ACC112 (cell line): ENCODE measurements around the gene OR2H2.

ENCODE experiments used
- H2AFZ ChIP-seq: fragments of 200-600 bp; sonication (generic); one replicate; pipeline ENCODE4 v1.6.0; 2017; ENCODE audit warnings: antibody characterized with exemption, low read length; ENCODE audit not compliant: unreplicated experiment
- H3K27ac ChIP-seq: fragments of 200-600 bp; sonication (generic); 2 replicates; pipeline ENCODE4 v1.5.1; 2014; ENCODE audit warnings: low read depth, mild to moderate bottlenecking, antibody characterized with exemption, low read length, moderate library complexity
- H3K27me3 ChIP-seq: fragments of 200-600 bp; sonication (generic); 2 replicates; pipeline ENCODE4 v1.6.1; 2014; ENCODE audit warnings: mild to moderate bottlenecking, antibody characterized with exemption, low read length, moderate library complexity, mixed read lengths; ENCODE audit not compliant: insufficient read depth
- H3K36me3 ChIP-seq: fragments of 200-600 bp; sonication (generic); 2 replicates; pipeline ENCODE4 v1.6.1; 2016; ENCODE audit warnings: mild to moderate bottlenecking, antibody characterized with exemption, low read length, moderate library complexity, mixed read lengths; ENCODE audit not compliant: insufficient read depth
- H3K4me1 ChIP-seq: fragments of 200-600 bp; sonication (generic); one replicate; pipeline ENCODE4 v1.6.1; 2016; ENCODE audit warnings: low read length, mixed read lengths; ENCODE audit not compliant: insufficient read depth, unreplicated experiment, control insufficient read depth
- H3K4me3 ChIP-seq: fragments of 200-600 bp; sonication (generic); 2 replicates; pipeline ENCODE4 v1.5.1; 2014; ENCODE audit warnings: mild to moderate bottlenecking, low read depth, low read length
- H3K79me2 ChIP-seq: fragments of 200-600 bp; sonication (generic); one replicate; pipeline ENCODE4 v1.6.0; 2016; ENCODE audit warnings: low read length; ENCODE audit not compliant: control insufficient read depth, unreplicated experiment, insufficient read depth

Gene OR2H2

GRCh38 chr6:29630315-29630714 lies 45.4 kb downstream of the OR2H2 start:
- Histone ChIP-seq H3K4me3 (0 out of 2 replicates have a peak overlapping the region, but pooled peaks have one; percentile 24), H3K27ac (no peak overlapping the region), H3K36me3 (no peaks in the 10 kb centered on the region), H3K27me3 (no peaks in the 10 kb centered on the region), H2AFZ (no peak overlapping the region), H3K4me1 (peaks cover 44% of the 10 kb centered on the region), H3K79me2 (peaks cover 13% of the 10 kb centered on the region)

GRCh38 chr6:29631209-29631810 lies 46.4 kb downstream of the OR2H2 start:
- Histone ChIP-seq H3K36me3 (no peaks in the 10 kb centered on the region), H2AFZ (no peak overlapping the region), H3K27me3 (no peaks in the 10 kb centered on the region), H3K27ac (no peak overlapping the region), H3K79me2 (peaks cover 13% of the 10 kb centered on the region), H3K4me3 (peak overlapping the region; percentile 78), H3K4me1 (peaks cover 35% of the 10 kb centered on the region)

DNA sequence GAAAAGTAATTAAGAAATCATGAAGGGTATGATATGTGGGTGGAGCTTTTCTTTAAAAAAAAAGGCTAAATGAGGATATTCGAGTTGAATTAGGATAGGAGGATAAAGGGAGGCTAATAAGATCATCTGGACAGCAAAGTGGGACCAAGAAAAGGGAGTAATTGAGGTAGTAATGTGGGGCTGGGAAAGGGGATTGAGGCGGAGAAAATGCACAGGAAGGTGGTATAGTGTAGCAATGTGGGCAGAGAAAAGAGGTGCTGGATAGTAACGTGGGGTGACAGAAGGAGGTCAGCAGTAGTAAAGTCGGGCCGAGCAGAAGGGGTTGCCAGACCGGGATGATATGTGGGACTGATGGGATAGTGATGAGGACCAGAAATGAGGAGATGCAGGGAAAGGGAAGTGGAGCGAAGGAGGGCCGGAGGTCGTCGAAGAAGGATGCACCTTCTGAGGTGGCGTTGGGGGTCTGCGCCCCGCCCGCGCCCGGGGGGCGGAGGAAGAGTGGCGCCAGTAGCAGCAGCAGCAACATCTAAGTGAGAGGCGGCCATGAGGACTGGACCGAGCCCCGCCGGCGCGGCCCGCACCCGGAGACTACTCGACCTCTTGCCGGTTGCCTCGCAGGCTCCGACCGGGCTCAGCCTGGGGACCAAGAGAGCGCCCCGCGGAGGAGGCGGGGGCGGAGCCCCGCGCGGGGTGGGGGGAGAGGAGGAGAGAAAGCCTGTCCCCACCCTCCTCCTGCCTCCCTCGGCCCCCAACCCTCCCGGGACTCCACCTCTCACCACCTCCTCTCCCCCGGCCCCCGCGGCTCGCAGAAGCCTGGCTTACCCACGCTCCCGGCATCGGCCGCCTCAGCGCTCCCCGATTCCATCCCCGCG lies 47.2 kb downstream of the OR2H2 start:
- Histone ChIP-seq H2AFZ (peak overlapping the region; percentile 53), H3K27ac (no peak overlapping the region), H3K79me2 (peaks cover 13% of the 10 kb centered on the region), H3K4me3 (peak overlapping the region; percentile 78), H3K27me3 (no peaks in the 10 kb centered on the region; the same call in 1 of the 2 replicates), H3K36me3 (no peaks in the 10 kb centered on the region), H3K4me1 (peaks cover 27% of the 10 kb centered on the region)

- H3K27ac ChIP-seq = no peak within 1 kb of the TSS
- H3K4me1 ChIP-seq = peaks cover 26% of the 10 kb centered on the region
- H3K79me2 ChIP-seq = peaks cover 9% of the 10 kb centered on the region
- H3K27me3 ChIP-seq = no peaks in the 10 kb centered on the region; the same call in 1 of the 2 replicates
- H2AFZ ChIP-seq = peak within 1 kb of the TSS; percentile 53
- H3K4me3 ChIP-seq = peak within 1 kb of the TSS; percentile 78
- no peaks in the 10 kb centered on the region for H3K36me3 ChIP-seq
These were observed 48.0 kb downstream of the OR2H2 start, which contains the start of gene GABBR1 for GRCh38 chr6:29632789-29633533. TSS of gene GABBR1 (minus strand) at chr6:29633183. CDS start at chr6:29632385, 798 bp downstream.

GRCh38 chr6:29633534-29633905 lies 48.6 kb downstream of the OR2H2 start:
- Histone ChIP-seq H3K27me3 (no peaks in the 10 kb centered on the region; the same call in 1 of the 2 replicates), H3K36me3 (no peaks in the 10 kb centered on the region), H3K27ac (no peak overlapping the region), H3K79me2 (peaks cover 9% of the 10 kb centered on the region), H3K4me3 (peak overlapping the region; percentile 78), H2AFZ (peak overlapping the region; percentile 19), H3K4me1 (peaks cover 26% of the 10 kb centered on the region)

DNA sequence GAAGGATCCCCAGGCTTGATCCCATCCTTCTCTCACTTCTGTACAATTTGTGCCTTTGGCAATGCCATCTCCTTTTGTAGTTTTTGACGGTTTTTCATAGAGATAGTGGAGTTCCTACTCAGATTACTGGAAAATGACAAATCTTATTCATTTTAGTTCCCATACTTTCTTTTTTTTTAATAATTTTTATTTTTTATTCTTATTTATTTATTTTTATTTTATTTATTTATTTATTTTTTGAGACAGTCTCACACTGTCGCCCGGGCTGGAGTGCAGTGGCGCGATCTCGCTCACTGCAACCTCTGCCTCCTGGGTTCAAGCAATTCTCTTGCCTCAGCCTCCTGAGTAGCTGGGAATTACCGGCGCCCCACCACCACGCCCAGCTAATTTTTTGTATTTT lies 52.3 kb downstream of the OR2H2 start:
- H3K27me3 ChIP-seq = no peaks in the 10 kb centered on the region; the same call in 1 of the 2 replicates
- no peak overlapping the region for H3K4me3 ChIP-seq
- H3K36me3 ChIP-seq = no peaks in the 10 kb centered on the region
- no peak overlapping the region for H3K27ac ChIP-seq
- no peak overlapping the region for H2AFZ ChIP-seq
- no peaks in the 10 kb centered on the region for H3K79me2 ChIP-seq
- H3K4me1 ChIP-seq = no peaks in the 10 kb centered on the region
